GM23248 (cell line): ENCODE results near the gene MS4A10.

Experiments
- EZH2 ChIP-seq: fragments of 200-600 bp; sonication (generic); IDR thresholded peaks from 2 replicates; pipeline ENCODE4 v1.6.1; 2018; ENCODE audit warnings: antibody characterized with exemption, mild to moderate bottlenecking; ENCODE audit not compliant: insufficient read depth, poor library complexity, severe bottlenecking
- EZH2phosphoT487 ChIP-seq: fragments of 200-600 bp; sonication (generic); IDR thresholded peaks from 2 replicates; pipeline ENCODE4 v1.6.1; 2018; ENCODE audit warnings: antibody characterized with exemption, moderate library complexity, mild to moderate bottlenecking, low read depth; ENCODE audit not compliant: insufficient read depth

DNA sequence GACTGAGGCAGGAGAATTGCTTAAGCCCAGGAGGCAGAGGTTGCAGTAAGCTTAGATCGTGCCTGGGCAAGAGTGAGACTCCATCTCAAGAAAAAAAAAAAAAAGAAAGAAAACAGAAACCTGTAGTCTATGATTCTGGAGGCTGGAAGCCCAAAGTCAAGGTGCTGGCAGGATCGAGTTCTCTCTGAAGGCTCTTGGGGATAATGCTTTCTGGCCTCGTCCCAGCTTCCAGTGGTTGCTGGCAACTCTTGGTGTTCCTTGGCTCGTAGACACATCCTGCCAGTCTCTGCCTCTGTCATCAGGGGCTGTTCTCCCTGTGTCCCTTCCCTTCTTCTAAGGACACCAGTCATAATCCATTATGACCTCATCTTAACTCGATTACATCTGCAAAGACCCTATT lies 40.0 kb downstream of the MS4A10 start:
- TF ChIP-seq EZH2 (no peak), EZH2phosphoT487 (no peak)
